Vagina (tissue), 2 donors: ENCODE results near the gene EXOSC2.

Experiments used
- POLR2A ChIP-seq, 2 donors: fragments of 450-650 bp; IDR thresholded peaks; one replicate each; pipeline ENCODE4 v1.6.1; 2017; ENCODE audit warnings: antibody characterized with exemption in 2 of 2, mild to moderate bottlenecking in 2 of 2, moderate library complexity in 2 of 2
- POLR2AphosphoS5 ChIP-seq, 2 donors: sonication (generic); formaldehyde crosslinking; IDR thresholded peaks; one replicate each; pipeline ENCODE4 v1.9.0; 2017; ENCODE audit warnings: antibody characterized with exemption in 2 of 2, mild to moderate bottlenecking in 2 of 2, low read depth in 1 of 2; ENCODE audit not compliant: insufficient read depth in 1 of 2
- TF ChIP-seq, protein P1 (sequence below), 3 experiments: fragments of 450-650 bp in 2 of 3; fragments of 200-600 bp in 1 of 3; sonication (generic) in 1 of 3; IDR thresholded peaks; one replicate each; pipeline ENCODE4 v1.5.1; 2017 to 2019; ENCODE audit warnings: antibody characterized with exemption in 3 of 3, mild to moderate bottlenecking in 2 of 3, moderate library complexity in 2 of 3

DNA sequence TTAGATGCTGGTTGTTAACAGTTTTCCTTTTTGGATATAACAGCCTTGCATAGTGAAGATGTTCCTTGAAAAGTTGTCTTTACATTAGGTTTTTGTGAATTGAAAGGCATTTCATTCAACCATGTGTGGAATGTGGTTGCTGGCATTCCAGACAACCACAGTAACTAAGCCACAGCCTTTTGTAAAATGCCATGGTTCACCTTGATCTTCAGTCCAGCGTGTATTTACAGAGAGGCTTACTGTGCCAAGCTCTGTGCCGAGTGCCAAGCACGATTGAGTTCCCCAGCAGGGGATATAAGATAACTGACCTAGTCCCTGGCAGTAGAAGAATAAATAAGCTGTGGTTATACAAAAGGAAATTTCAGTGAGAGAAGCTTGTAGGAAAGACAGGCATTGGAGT, 4.9 kb downstream of the EXOSC2 start:
- TF ChIP-seq, protein P1, sequence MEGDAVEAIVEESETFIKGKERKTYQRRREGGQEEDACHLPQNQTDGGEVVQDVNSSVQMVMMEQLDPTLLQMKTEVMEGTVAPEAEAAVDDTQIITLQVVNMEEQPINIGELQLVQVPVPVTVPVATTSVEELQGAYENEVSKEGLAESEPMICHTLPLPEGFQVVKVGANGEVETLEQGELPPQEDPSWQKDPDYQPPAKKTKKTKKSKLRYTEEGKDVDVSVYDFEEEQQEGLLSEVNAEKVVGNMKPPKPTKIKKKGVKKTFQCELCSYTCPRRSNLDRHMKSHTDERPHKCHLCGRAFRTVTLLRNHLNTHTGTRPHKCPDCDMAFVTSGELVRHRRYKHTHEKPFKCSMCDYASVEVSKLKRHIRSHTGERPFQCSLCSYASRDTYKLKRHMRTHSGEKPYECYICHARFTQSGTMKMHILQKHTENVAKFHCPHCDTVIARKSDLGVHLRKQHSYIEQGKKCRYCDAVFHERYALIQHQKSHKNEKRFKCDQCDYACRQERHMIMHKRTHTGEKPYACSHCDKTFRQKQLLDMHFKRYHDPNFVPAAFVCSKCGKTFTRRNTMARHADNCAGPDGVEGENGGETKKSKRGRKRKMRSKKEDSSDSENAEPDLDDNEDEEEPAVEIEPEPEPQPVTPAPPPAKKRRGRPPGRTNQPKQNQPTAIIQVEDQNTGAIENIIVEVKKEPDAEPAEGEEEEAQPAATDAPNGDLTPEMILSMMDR (IDR thresholded peaks at IDR 0.05), result no peak
- TF ChIP-seq POLR2A (IDR thresholded peaks at IDR 0.05) (no peak), POLR2AphosphoS5 (IDR thresholded peaks at IDR 0.05; ENCODE audit: insufficient read depth in 1 of 2, low read depth in 1 of 2) (no peak)
